IPS-NIHi11 (cell line): ENCODE measurements around the gene SLC35F6.

Experiments used
- DNase-seq: peaks from one replicate; pipeline ENCODE4 v3.0.0; 2012; ENCODE audit warnings: mixed read lengths, low spot score

The SLC35F6 gene

GRCh38 chr2:26822877-26823276 lies 58.8 kb downstream of the SLC35F6 start:
- DNase-seq, result no peak
